PFSK-1 (cell line): ENCODE measurements around the gene CTU1.

Source experiments
- FOXP2 ChIP-seq: optimal IDR thresholded peaks from 2 replicates; pipeline ENCODE3; 2011; ENCODE audit warnings: borderline replicate concordance, control low read depth, inconsistent platforms; ENCODE audit not compliant: insufficient read depth; ENCODE audit errors: extremely low read length, extremely low read depth
- POLR2AphosphoS5 ChIP-seq: IDR thresholded peaks from 2 replicates; pipeline ENCODE4 v1.6.1; 2012; ENCODE audit warnings: low read depth, mild to moderate bottlenecking, control low read depth, low read length, moderate library complexity
- SIN3A ChIP-seq: IDR thresholded peaks from 2 replicates; pipeline ENCODE4 v1.6.1; 2012; ENCODE audit warnings: mild to moderate bottlenecking, low read length, moderate library complexity, borderline replicate concordance; ENCODE audit not compliant: insufficient read depth
- TAF1 ChIP-seq: IDR thresholded peaks from 2 replicates; pipeline ENCODE4 v1.6.1; 2012; ENCODE audit warnings: low read length, control low read depth, borderline replicate concordance; ENCODE audit not compliant: insufficient read depth
- TF ChIP-seq, protein P1 (sequence below), 2 experiments: IDR thresholded peaks; 2 replicates each; pipeline versions ENCODE4 v1.6.1 to v1.8.0; 2011 to 2012; ENCODE audit warnings: low read depth in 2 of 2, low read length in 2 of 2, control low read depth in 1 of 2, inconsistent platforms in 1 of 2, mild to moderate bottlenecking in 1 of 2, moderate library complexity in 1 of 2; ENCODE audit not compliant: insufficient read depth in 1 of 2

CTU1 gene

DNA sequence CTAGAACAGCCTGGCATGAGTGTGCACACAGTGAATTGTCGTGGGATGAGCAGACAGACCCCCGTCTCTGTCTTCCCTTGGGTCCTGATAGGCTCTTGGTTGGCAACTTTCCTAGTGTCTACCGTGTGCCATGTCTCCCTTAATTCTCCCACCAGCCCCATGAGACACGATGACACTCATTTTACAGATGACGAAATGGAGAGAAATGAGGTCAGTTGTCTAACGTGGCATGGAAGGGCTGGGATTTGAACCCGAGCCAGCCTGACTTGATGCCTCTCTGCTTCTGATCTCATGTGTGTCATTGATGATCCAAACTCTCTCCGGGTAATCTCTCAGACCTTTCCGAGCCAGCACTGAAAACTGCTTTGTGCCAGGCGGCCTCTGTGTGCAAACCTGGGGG lies 17.1 kb downstream of the CTU1 start:
- TF ChIP-seq TAF1 = no peak
- no peak for TF ChIP-seq POLR2AphosphoS5
- no peak for TF ChIP-seq FOXP2
- TF ChIP-seq, protein P1, sequence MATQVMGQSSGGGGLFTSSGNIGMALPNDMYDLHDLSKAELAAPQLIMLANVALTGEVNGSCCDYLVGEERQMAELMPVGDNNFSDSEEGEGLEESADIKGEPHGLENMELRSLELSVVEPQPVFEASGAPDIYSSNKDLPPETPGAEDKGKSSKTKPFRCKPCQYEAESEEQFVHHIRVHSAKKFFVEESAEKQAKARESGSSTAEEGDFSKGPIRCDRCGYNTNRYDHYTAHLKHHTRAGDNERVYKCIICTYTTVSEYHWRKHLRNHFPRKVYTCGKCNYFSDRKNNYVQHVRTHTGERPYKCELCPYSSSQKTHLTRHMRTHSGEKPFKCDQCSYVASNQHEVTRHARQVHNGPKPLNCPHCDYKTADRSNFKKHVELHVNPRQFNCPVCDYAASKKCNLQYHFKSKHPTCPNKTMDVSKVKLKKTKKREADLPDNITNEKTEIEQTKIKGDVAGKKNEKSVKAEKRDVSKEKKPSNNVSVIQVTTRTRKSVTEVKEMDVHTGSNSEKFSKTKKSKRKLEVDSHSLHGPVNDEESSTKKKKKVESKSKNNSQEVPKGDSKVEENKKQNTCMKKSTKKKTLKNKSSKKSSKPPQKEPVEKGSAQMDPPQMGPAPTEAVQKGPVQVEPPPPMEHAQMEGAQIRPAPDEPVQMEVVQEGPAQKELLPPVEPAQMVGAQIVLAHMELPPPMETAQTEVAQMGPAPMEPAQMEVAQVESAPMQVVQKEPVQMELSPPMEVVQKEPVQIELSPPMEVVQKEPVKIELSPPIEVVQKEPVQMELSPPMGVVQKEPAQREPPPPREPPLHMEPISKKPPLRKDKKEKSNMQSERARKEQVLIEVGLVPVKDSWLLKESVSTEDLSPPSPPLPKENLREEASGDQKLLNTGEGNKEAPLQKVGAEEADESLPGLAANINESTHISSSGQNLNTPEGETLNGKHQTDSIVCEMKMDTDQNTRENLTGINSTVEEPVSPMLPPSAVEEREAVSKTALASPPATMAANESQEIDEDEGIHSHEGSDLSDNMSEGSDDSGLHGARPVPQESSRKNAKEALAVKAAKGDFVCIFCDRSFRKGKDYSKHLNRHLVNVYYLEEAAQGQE (IDR thresholded peaks at IDR 0.05; ENCODE audit: insufficient read depth in 1 of 2, low read depth in 2 of 2, low read length in 2 of 2) = no peak
- no peak for TF ChIP-seq SIN3A

DNA sequence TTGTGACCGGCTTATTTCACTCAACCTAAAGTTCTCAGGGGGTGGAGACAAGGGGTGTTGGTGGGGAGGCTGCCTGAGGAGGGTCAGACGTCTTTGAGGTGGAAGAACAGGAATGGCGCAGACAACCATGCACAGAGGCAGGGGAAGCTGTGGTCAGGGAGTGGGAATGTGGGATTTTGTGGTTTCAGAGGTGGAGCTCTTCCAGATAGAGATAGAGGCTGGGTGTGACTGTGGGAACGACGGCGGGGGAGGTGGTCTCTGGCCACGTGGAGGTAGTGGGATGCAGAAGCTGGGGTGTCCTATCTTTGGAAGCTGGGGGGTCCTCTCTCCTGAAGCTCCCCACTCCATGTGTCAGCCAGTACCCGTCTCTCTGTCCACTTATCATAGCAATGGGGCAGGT lies 17.7 kb downstream of the CTU1 start:
- TF ChIP-seq TAF1 (no peak), SIN3A (no peak), FOXP2 (no peak)
- TF ChIP-seq, protein P1 (IDR thresholded peaks at IDR 0.05; ENCODE audit: insufficient read depth in 1 of 2, low read depth in 2 of 2, low read length in 2 of 2) = no peak

DNA sequence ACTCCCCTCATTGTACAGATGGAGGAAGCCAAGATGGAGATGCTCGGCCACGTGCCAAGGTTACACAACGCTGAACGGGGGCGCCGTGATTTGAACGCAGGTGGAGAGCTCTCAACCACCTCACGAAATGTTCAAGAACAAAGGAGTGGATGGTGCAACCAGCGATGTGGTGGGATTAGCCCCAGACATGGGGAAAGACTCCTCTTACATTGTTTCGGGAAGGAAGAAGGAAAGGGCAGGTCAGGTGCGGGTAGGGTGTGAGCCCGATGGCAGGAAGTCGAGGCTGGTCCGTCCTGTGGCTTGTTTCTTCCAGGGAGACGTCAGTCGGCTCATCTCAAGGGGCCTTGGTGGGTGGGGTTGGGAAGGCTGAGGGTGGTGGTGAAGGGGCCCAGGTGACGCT lies 18.4 kb downstream of the CTU1 start:
- TF ChIP-seq TAF1 (no peak), SIN3A (no peak), POLR2AphosphoS5 (no peak), FOXP2 (no peak)
- TF ChIP-seq, protein P1 (IDR thresholded peaks at IDR 0.05; ENCODE audit: insufficient read depth in 1 of 2, low read depth in 2 of 2, low read length in 2 of 2) = no peak

DNA sequence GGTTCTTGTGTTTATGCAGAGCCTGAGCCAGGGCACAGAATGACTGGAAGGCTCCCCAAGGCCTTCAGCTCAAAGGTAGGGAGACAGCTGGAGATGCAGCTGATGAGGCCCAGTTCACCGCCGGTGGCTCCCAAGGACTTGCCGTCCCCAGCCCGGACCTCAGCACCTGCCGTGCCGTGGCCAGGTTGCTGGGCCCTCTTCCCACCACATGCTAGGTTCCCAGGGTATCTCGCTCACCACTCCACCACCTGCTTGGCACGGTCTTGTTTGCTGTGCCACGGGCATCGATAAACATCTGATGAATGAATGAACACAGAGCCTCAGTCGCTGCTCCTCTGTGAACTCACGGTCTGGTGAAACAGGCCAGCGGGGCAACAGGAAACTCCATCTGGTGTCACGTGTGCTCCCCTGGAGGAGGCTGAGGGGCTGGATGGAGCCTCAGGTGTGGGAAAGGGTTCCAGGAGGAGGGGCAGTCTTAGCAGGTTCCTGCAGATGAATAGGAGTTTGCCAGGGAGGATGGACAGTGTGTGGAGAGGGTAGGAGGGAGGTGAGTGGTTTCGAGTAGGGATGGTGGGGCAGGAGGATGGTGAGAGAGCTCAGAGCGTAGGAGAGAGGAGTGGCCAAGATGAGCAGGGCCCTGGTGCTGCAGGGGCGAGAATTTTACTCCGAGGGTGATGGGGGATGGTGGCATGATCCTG lies 21.9 kb downstream of the CTU1 start:
- TF ChIP-seq, protein P1 (IDR thresholded peaks at IDR 0.05; ENCODE audit: insufficient read depth in 1 of 2, low read depth in 2 of 2, low read length in 2 of 2) = no peak
- TF ChIP-seq FOXP2 = no peak
- no peak for TF ChIP-seq SIN3A
- TF ChIP-seq TAF1 = no peak
- TF ChIP-seq POLR2AphosphoS5 = no peak

DNA sequence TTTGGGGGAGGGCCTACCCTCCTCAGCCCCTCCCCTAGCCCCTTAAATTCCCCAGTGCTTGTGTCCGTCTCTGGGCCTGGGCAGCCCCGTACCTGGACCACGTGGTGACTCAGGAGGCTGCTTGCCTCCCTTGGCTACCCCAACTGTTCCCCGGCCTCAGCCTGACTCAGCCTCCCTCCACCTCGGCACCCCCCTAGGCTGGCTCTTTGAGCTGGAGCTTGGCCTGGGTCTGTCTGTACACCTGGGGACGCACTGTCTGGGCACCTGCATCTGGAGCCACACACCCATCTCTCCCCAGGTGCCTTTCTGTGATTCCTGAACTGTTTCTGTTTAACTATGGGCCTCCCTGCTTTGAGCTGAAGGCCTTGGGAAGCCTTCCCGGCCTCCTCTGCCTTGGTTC lies 23.7 kb downstream of the CTU1 start:
- no peak for TF ChIP-seq TAF1
- TF ChIP-seq SIN3A = no peak
- no peak for TF ChIP-seq POLR2AphosphoS5
- TF ChIP-seq, protein P1 (IDR thresholded peaks at IDR 0.05; ENCODE audit: insufficient read depth in 1 of 2, low read depth in 2 of 2, low read length in 2 of 2) = no peak
- no peak for TF ChIP-seq FOXP2
